Endothelial cell of umbilical vein (primary cell): Measurements from ENCODE around the gene ST8SIA1. TPM values are rescaled to one million over a fixed set of nuclear protein-coding genes. Genes with fewer than 3 reads are reported as not detected.

ENCODE experiments used
- BruUV-seq: library from RNA; stranded (reverse); fragments of 400-500 nt; replicated peaks from 2 replicates; lab custom pipeline; 2021; lab: Mats Ljungman, UMichigan
- CTCF ChIA-PET: fragments of 300-600, 350-600 bp; sonication (Branson Sonifier 250); formaldehyde crosslinking; loops from one replicate; lab custom pipeline; 2021; ENCODE audit warnings: antibody characterized with exemption, inconsistent platforms; lab: Charles Lee
- POLR2A ChIA-PET: fragments of 300-600, 350-600 bp; sonication (Branson Sonifier 250); formaldehyde crosslinking; loops from one replicate; lab custom pipeline; 2021; ENCODE audit warnings: antibody characterized with exemption, inconsistent platforms; lab: Charles Lee
- DNase-seq: peaks from one replicate; pipeline ENCODE4 v3.0.0-alpha.2; 2011; ENCODE audit warnings: low read depth, low spot score
- FAIRE-seq: peaks from 2 replicates; lab custom pipeline; 2011; peaks lifted over from hg19 to GRCh38; lab: Jason Lieb, UNC
- H2AFZ ChIP-seq: 2 replicates; pipeline ENCODE4 v1.6.0; 2012; ENCODE audit warnings: low read depth, low read length, control low read depth, inconsistent platforms
- H3K27ac ChIP-seq: 2 replicates; pipeline ENCODE4 v1.5.1; 2011; ENCODE audit warnings: low read depth, mild to moderate bottlenecking, control low read depth, low read length, moderate library complexity; ENCODE audit not compliant: insufficient read depth
- H3K27me3 ChIP-seq, 2 experiments: 2 replicates each; pipeline versions ENCODE4 v1.6.0 to v1.6.1; 2011; ENCODE audit warnings: low read length in 2 of 2, mixed read lengths in 1 of 2; ENCODE audit not compliant: control insufficient read depth in 2 of 2, insufficient read depth in 2 of 2
- H3K36me3 ChIP-seq, 2 experiments: 2 replicates in 1 of 2; 3 replicates in 1 of 2; pipeline ENCODE4 v1.5.1; 2011; ENCODE audit warnings: low read length in 2 of 2, mild to moderate bottlenecking in 1 of 2, moderate library complexity in 1 of 2; ENCODE audit not compliant: control insufficient read depth in 2 of 2, insufficient read depth in 2 of 2; ENCODE audit errors: extremely low read depth in 1 of 2
- H3K4me1 ChIP-seq: 3 replicates; pipeline ENCODE4 v1.5.1; 2011; ENCODE audit warnings: mild to moderate bottlenecking, low read length; ENCODE audit not compliant: control insufficient read depth, insufficient read depth; ENCODE audit errors: extremely low read depth
- H3K4me2 ChIP-seq: 2 replicates; pipeline ENCODE4 v1.6.1; 2011; ENCODE audit warnings: low read length, control low read depth, mixed read lengths; ENCODE audit not compliant: insufficient read depth
- H3K4me3 ChIP-seq, 3 experiments: fragments of 200-600 bp in 1 of 3; sonication (generic), shearing (Covaris generic) in 1 of 3; replicated peaks in 1 of 3; 2 replicates each; pipeline ENCODE4 v1.5.1; 2011 to 2016; ENCODE audit warnings: control low read depth in 3 of 3, low read length in 3 of 3, mild to moderate bottlenecking in 2 of 3, inconsistent platforms in 1 of 3, low read depth in 1 of 3, moderate library complexity in 1 of 3; ENCODE audit not compliant: insufficient read depth in 1 of 3
- H3K79me2 ChIP-seq: 2 replicates; pipeline ENCODE4 v1.6.0; 2012; ENCODE audit warnings: low read length, inconsistent platforms; ENCODE audit not compliant: control insufficient read depth, insufficient read depth
- H3K9ac ChIP-seq: replicated peaks from 2 replicates; pipeline ENCODE3; 2011; ENCODE audit warnings: low read length, control low read depth; ENCODE audit not compliant: insufficient read depth; ENCODE audit errors: extremely low read depth
- H3K9me1 ChIP-seq: replicated peaks from 3 replicates; pipeline ENCODE4 v1.6.0; 2011; ENCODE audit warnings: mild to moderate bottlenecking, low read length; ENCODE audit not compliant: control insufficient read depth, insufficient read depth; ENCODE audit errors: extremely low read depth
- H3K9me3 ChIP-seq: replicated peaks from 2 replicates; pipeline ENCODE4 v1.5.1; 2012; ENCODE audit warnings: low read length, inconsistent platforms; ENCODE audit not compliant: control insufficient read depth, insufficient read depth
- H4K20me1 ChIP-seq: replicated peaks from 2 replicates; pipeline ENCODE3; 2011; ENCODE audit warnings: mild to moderate bottlenecking, low read length; ENCODE audit not compliant: control insufficient read depth, insufficient read depth; ENCODE audit errors: extremely low read depth
- EZH2 ChIP-seq: IDR thresholded peaks from 2 replicates; pipeline ENCODE4 v1.6.1; 2012; ENCODE audit warnings: borderline replicate concordance, low read depth, mild to moderate bottlenecking, moderate library complexity, low read length, inconsistent platforms; ENCODE audit not compliant: severe bottlenecking
- FOS ChIP-seq: IDR thresholded peaks from 2 replicates; pipeline ENCODE4 v1.6.1; 2011; ENCODE audit warnings: mild to moderate bottlenecking, low read length, moderate library complexity, borderline replicate concordance; ENCODE audit not compliant: insufficient read depth
- GATA2 ChIP-seq: IDR thresholded peaks from 2 replicates; pipeline ENCODE4 v1.7.0; 2011; ENCODE audit warnings: low read depth, mild to moderate bottlenecking, moderate library complexity, mixed read lengths, low read length; ENCODE audit not compliant: insufficient read length, insufficient read depth
- JUN ChIP-seq: IDR thresholded peaks from 2 replicates; pipeline ENCODE4 v1.6.1; 2011; ENCODE audit warnings: borderline replicate concordance, low read depth; ENCODE audit not compliant: insufficient read length, insufficient read depth
- MYC ChIP-seq: IDR thresholded peaks from one replicate; pipeline ENCODE4 v1.6.1; 2011; ENCODE audit warnings: mild to moderate bottlenecking, low read depth, low read length
- POLR2A ChIP-seq: IDR thresholded peaks from 2 replicates; pipeline ENCODE4 v1.6.1; 2012; ENCODE audit warnings: low read depth, mild to moderate bottlenecking, control low read depth, low read length
- POLR2AphosphoS5 ChIP-seq: IDR thresholded peaks from 2 replicates; pipeline ENCODE4 v1.6.1; 2012; ENCODE audit warnings: low read depth, mild to moderate bottlenecking, control low read depth, low read length, moderate library complexity; ENCODE audit not compliant: insufficient read depth
- dilution Hi-C: fragments of 300-500 bp; cut with MboI; formaldehyde crosslinking; loops from one replicate; pipeline ENCODE4 v1.15.0; 2019; ENCODE audit warnings: low sequenced_read_pairs; ENCODE audit not compliant: extremely low pct_ligation_motif_present
- intact Hi-C: fragments of 100-400 bp; cut with micrococcal nuclease; formaldehyde crosslinking; loops from one replicate; pipeline ENCODE4 v1.10.0; 2022
- polyA plus RNA-seq, 4 experiments: library from polyadenylated mRNA; depleted of rRNA in 3 of 4; stranded (reverse) in 3 of 4; unstranded in 1 of 4; fragments of >200 nt; gene quantifications; 2 replicates each; pipeline versions ENCODE4 v1.2.1 to v1.2.3, GENCODE V29; 2011 to 2012; ENCODE audit warnings: missing spikeins in 1 of 4
- total RNA-seq: library from RNA; stranded (reverse); gene quantifications from 2 replicates; pipeline ENCODE4 v1.2.3, GENCODE V29; 2021
- TF ChIP-seq, protein P1 (sequence below): IDR thresholded peaks from 2 replicates; pipeline ENCODE4 v1.6.1; 2011; ENCODE audit not compliant: insufficient read depth, insufficient read length
- TF ChIP-seq, protein P2 (sequence below), 2 donors: IDR thresholded peaks; 1 replicate in 1 of 2; 2 replicates in 1 of 2; pipeline ENCODE4 v1.5.1; 2011; ENCODE audit warnings: low read length in 2 of 2, mild to moderate bottlenecking in 2 of 2, moderate library complexity in 2 of 2, control low read depth in 1 of 2, inconsistent platforms in 1 of 2, low read depth in 1 of 2; ENCODE audit not compliant: insufficient read depth in 1 of 2; ENCODE audit errors: extremely low read depth in 1 of 2

Gene ST8SIA1
- total and polyA plus RNA-seq, 2 donors (not counting 3 experiments of a cell fraction or from before 2014, with no cell fraction given) = not detected

DNA sequence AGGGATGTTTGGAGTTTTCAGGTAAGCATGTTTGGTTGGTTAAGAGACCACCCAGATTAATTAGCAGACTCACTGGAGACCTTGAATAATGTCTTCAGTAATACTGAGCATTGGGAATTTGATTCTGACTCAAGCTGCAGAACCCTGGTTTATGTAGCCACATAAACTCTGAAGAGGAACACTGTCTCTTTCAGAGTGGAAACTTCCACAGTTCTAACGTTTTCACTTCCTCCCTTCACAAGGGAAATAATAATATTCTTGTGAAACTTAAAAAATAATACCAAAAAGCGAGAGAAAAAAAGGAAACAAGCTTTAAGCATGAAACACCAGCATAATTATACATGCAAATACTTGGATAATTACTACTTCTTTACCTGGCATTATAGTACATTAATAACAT, 40.0 kb upstream of the ST8SIA1 start:
- H3K36me3 ChIP-seq = no peaks in the 10 kb centered on the region
- DNase-seq (no peak), FAIRE-seq (no peak)
- H3K4me2 ChIP-seq = no peak overlapping the region
- TF ChIP-seq FOS (no peak), GATA2 (no peak), POLR2A (no peak), EZH2 (no peak), MYC (no peak), POLR2AphosphoS5 (no peak), JUN (no peak)
- TF ChIP-seq, protein P1, sequence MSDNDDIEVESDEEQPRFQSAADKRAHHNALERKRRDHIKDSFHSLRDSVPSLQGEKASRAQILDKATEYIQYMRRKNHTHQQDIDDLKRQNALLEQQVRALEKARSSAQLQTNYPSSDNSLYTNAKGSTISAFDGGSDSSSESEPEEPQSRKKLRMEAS = no peak
- TF ChIP-seq, protein P2, sequence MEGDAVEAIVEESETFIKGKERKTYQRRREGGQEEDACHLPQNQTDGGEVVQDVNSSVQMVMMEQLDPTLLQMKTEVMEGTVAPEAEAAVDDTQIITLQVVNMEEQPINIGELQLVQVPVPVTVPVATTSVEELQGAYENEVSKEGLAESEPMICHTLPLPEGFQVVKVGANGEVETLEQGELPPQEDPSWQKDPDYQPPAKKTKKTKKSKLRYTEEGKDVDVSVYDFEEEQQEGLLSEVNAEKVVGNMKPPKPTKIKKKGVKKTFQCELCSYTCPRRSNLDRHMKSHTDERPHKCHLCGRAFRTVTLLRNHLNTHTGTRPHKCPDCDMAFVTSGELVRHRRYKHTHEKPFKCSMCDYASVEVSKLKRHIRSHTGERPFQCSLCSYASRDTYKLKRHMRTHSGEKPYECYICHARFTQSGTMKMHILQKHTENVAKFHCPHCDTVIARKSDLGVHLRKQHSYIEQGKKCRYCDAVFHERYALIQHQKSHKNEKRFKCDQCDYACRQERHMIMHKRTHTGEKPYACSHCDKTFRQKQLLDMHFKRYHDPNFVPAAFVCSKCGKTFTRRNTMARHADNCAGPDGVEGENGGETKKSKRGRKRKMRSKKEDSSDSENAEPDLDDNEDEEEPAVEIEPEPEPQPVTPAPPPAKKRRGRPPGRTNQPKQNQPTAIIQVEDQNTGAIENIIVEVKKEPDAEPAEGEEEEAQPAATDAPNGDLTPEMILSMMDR (IDR thresholded peaks at IDR 0.05; ENCODE audit: extremely low read depth in 1 of 2, insufficient read depth in 1 of 2, low read depth in 1 of 2, low read length in 2 of 2) = no peak
- H3K27ac ChIP-seq = no peak overlapping the region
- H3K4me1 ChIP-seq = no peaks in the 10 kb centered on the region
- ChIA-PET CTCF (no interaction called here), POLR2A (no interaction called here)
- BruUV-seq = no TSS peak
- H4K20me1 ChIP-seq = no peaks in the 10 kb centered on the region
- no peak overlapping the region for H3K4me3 ChIP-seq
- no peaks in the 10 kb centered on the region for H3K27me3 ChIP-seq
- no peak overlapping the region for H2AFZ ChIP-seq
- no peaks in the 10 kb centered on the region for H3K79me2 ChIP-seq
- dilution Hi-C loops = no loop called here
- H3K9ac ChIP-seq = no peak overlapping the region
- no peaks in the 10 kb centered on the region for H3K9me3 ChIP-seq
- no peaks in the 10 kb centered on the region for H3K9me1 ChIP-seq
- intact Hi-C loops = no loop called here
